Activated naive CD8-positive, alpha-beta T cell (primary cell): Measurements from ENCODE around the gene KCNC4.

Source experiments
- H3K27ac Mint-ChIP-seq: one replicate; pipeline ENCODE4 v1.8.0; 2021; ENCODE audit warnings: mixed read lengths
- H3K27me3 Mint-ChIP-seq: one replicate; pipeline ENCODE4 v1.8.0; 2021; ENCODE audit warnings: mixed read lengths
- H3K36me3 Mint-ChIP-seq: one replicate; pipeline ENCODE4 v1.8.0; 2021; ENCODE audit warnings: mixed read lengths
- H3K4me1 Mint-ChIP-seq: one replicate; pipeline ENCODE4 v1.8.0; 2021; ENCODE audit warnings: low read depth, mixed read lengths
- H3K4me3 Mint-ChIP-seq: one replicate; pipeline ENCODE4 v1.8.0; 2021; ENCODE audit warnings: mild to moderate bottlenecking, mixed read lengths
- H3K9me3 Mint-ChIP-seq: one replicate; pipeline ENCODE4 v1.8.0; 2021; ENCODE audit warnings: low read depth, mixed read lengths

KCNC4 gene

DNA sequence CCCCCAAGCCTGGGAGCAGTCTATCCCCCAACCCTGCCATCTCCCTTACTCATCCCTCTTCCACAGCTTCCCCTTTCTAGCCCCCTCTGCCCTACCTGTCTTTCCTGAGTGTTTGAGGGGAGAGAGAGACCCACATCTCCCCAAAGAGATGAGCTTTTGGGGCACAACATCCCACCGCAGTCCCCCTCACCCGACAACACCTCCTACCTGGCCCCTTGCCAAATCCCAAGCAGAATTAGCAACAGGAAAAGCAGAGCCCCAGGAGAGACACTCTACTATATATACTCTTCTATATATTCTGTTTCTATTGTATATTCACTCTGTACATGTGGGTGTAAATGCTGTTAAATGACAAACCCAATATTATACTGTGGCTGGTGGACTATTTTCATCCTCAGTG is 9.9 kb upstream of the KCNC4 start:
- no peaks in the 10 kb centered on the region for H3K36me3 Mint-ChIP-seq
- H3K4me1 Mint-ChIP-seq: peaks cover 15% of the 10 kb centered on the region
- no peaks in the 10 kb centered on the region for H3K9me3 Mint-ChIP-seq
- H3K27me3 Mint-ChIP-seq: no peaks in the 10 kb centered on the region
- H3K4me3 Mint-ChIP-seq: no peak overlapping the region
- H3K27ac Mint-ChIP-seq: no peak overlapping the region

DNA sequence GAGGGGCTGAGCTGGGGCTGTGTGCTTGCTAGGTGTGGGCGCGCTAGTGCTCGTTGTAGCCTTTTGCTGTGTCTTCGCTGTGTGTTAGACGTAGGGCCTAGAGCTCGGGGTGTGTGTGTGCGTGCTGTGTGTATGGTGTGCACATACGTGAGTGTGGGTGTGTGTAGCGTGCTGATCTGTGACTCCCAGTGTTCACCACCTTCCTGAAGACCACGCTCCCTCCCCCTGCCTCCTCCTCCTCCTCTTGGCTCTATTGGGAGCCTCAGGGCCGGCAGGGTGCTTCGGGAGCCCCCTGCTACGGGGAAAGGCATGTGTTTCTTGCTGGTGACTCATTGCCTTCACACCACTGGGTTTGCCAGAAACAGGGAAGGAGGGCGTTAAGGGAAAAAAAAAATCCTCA is 9.4 kb upstream of the KCNC4 start:
- H3K36me3 Mint-ChIP-seq: no peaks in the 10 kb centered on the region
- H3K27ac Mint-ChIP-seq: no peak overlapping the region
- no peaks in the 10 kb centered on the region for H3K27me3 Mint-ChIP-seq
- H3K4me1 Mint-ChIP-seq: peaks cover 15% of the 10 kb centered on the region
- no peak overlapping the region for H3K4me3 Mint-ChIP-seq
- H3K9me3 Mint-ChIP-seq: no peaks in the 10 kb centered on the region

DNA sequence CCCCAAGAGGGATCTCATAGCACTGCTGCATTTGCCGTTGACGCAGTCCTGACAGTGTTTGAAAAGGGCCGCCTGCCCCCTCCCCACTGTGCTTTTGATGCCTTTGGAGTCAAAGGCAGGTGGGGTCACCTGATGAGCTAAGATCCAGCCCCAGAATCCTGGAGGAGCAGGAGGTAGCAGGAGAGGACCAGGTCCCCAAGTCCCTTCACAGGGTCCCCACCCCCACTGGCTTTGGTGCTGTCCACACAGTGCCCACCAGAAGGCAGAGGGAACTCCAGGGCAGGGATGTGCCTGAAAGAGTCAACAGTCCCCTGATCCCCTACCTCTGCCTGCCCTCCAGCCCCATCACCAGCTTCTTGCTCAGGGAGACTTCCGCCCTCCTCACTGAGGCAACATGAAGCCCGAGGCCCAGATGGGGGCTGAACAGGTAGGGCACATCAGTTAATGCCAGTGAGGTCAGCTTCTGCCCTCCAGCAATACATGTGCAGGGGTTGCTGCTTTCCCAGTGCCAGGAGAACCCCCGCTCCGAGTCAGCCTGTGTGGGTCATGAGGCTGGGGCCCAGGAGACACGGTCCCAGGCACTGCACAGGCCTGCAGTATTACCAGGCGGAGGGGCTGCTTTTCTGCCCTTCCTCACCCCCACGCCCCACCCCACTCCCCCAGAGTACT is 8.8 kb upstream of the KCNC4 start:
- Mint-ChIP-seq H3K27me3 (no peaks in the 10 kb centered on the region), H3K36me3 (no peaks in the 10 kb centered on the region), H3K9me3 (no peaks in the 10 kb centered on the region), H3K4me1 (peaks cover 15% of the 10 kb centered on the region), H3K27ac (no peak overlapping the region), H3K4me3 (no peak overlapping the region)

DNA sequence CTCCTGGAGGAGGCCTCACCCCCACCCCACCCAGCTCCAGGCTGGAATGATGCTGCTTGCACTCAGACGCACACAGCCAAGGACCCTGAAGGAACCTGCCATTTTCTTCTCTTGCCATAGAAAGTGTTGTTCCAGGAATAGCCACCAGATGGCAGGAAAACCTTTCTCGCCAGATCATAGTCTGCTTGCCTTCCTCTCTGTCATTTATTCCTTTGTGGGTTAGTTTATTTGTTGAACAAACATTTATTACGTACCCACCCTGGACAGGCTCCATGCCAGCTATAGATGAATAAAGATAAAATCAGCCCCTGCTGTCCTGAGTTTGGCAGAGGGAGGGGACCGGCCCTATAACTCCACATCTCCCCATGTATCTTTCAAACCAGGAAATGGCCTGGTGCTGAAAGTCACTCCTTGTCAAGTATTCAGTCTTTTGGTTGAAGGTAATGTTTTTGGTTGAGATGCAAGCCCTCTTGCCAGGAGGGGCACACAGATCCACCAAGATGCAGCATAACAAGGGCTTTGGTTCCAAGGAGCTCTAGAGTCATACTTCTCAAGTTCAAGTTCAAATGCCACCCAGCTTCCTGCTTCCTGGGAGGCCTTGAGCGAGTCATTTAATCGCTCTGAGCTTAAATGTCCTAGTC is 7.0 kb upstream of the KCNC4 start:
- Mint-ChIP-seq H3K9me3 (no peaks in the 10 kb centered on the region), H3K4me3 (no peak overlapping the region), H3K27me3 (no peaks in the 10 kb centered on the region), H3K27ac (peak overlapping the region; percentile 84), H3K4me1 (peaks cover 27% of the 10 kb centered on the region), H3K36me3 (no peaks in the 10 kb centered on the region)

DNA sequence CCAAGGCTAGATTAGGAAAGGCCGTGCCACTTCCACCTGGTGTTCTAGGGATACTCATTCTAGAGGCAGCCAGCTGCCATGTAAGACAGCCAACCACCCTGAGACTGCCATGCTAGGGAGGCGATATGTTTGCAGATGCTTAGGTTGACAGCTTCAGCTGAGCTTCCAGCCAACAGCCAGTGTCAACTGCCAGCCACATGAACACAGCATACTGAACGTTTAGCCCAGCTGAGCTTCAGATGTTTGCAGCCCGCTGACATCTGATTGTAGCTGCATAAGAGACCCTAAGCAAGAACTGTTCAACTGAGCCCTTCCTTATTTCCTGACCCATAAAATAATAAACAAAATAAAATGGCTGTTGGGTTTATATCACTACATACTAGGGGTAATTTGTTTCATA is 5.0 kb upstream of the KCNC4 start:
- no peaks in the 10 kb centered on the region for H3K9me3 Mint-ChIP-seq
- no peak overlapping the region for H3K27ac Mint-ChIP-seq
- peaks cover 44% of the 10 kb centered on the region for H3K4me1 Mint-ChIP-seq
- H3K27me3 Mint-ChIP-seq: no peaks in the 10 kb centered on the region
- no peak overlapping the region for H3K4me3 Mint-ChIP-seq
- no peaks in the 10 kb centered on the region for H3K36me3 Mint-ChIP-seq

DNA sequence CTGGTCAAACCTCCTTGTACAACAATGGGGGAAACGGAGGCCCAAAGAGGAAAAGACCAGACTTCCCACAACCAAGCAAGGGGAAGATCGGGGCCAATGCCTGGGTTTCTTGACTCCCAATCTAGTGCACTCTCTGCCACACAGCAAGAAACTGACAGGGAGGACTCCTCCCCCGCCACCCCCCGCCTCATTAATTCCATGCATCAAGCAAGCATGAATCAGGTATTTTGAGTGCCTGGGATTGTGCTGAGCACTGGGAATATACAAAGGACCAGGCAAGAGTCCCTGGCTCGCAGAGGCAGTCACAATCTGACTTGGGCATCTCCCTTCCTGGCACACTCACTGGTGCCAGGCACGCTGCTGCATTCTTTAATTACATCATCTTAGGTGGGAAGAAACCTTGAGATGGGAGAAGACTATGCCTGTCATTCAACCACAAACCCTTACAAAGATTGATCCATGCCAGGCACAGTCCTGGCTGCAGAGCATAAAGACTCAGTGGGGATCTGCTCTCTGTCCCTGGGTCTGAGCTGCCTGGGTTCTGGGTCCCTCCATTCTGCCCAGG is 4.4 kb upstream of the KCNC4 start:
- Mint-ChIP-seq H3K36me3 (no peaks in the 10 kb centered on the region), H3K27me3 (no peaks in the 10 kb centered on the region), H3K4me1 (peaks cover 44% of the 10 kb centered on the region), H3K27ac (no peak overlapping the region), H3K9me3 (no peaks in the 10 kb centered on the region), H3K4me3 (no peak overlapping the region)

DNA sequence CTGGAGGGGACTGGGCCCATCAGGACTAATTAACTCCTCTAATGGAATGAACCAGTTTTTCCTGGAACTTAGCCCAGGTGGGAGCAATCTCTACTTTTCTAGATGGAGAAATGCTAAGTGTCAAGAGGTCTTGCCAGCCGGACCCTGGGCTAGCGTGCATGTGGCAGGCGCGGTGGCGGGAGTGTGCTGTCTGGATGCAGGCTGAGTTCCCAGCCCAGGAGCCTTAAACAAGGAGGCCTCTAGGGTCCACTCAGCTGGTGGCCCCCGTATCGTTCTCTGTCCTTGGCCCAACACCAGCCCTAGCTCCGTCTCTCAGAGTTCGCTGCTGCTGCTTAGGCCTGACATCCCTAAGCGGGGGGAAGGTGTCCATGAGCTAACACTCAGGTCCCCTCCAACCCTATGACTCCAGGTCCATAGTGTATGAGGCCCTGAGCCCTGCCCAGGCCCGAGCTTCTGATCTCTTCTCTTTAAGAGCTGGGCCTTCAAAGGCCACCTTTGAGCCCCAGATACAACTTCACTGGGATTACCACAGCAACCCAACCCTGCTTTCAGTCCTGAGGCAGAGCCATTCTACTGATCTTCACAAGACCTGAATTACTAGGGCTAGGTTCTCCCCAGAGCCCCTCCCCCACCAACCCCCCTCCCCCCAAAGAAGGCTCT is 3.7 kb upstream of the KCNC4 start:
- H3K27ac Mint-ChIP-seq: no peak overlapping the region
- H3K4me3 Mint-ChIP-seq: no peak overlapping the region
- H3K36me3 Mint-ChIP-seq: no peaks in the 10 kb centered on the region
- no peaks in the 10 kb centered on the region for H3K27me3 Mint-ChIP-seq
- H3K4me1 Mint-ChIP-seq: peaks cover 44% of the 10 kb centered on the region
- H3K9me3 Mint-ChIP-seq: no peaks in the 10 kb centered on the region

DNA sequence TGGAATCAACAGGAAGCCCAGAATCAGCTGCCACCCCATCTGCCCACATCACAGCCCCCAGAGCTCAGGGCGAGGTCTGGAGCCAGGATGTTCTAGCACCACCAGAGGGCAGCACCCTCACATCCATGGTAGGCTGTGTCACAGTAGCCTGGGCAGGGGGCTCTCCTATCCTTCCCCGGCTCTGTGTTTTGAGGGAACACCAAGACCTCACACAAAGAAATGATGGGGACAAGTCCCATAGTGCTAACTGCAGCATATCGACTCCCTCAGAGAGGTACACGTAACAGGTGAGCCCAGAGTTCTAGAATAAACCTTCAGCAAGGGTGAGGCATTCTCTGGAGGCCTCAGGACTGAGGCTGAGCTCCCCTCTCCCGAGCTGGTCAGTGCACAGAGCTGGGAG is 2.3 kb upstream of the KCNC4 start:
- Mint-ChIP-seq H3K27me3 (no peaks in the 10 kb centered on the region), H3K36me3 (no peaks in the 10 kb centered on the region), H3K9me3 (no peaks in the 10 kb centered on the region), H3K4me1 (peaks cover 50% of the 10 kb centered on the region), H3K27ac (peak overlapping the region; percentile 76), H3K4me3 (no peak overlapping the region)

DNA sequence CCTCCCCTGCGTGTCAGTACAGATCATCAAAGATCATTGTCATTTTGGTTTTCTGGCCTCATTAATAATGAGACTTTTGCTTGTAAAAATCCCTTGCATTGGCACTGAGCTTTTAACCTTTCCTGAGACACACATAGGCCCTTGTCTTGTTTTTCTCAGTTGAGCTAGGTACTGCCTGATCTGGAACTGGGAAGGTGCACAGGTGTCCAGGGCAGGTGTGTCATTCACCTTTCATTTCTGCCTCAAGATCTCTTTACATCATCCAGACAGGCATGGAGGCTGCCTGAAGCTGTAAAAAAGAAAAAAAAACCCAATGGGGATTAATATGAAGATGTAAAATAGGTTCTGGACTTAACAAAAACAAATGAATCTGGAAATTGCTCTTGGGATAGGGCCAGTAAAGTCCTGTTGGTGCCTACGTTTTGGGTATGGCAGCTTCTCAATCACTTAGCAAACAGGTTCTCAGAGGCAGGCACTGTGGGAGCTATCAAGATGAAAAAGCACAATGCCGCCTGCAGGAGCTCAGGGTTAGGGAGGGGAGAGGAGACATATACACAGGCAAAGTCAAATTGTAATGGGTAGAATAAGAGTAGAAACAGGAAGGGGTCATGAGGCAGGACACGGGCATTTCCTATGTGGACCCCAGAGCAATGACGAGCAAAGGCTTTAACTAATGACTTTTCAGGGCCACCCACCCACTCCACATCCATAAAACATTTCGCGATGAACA is 1.0 kb upstream of the KCNC4 start:
- H3K27me3 Mint-ChIP-seq: no peaks in the 10 kb centered on the region
- peaks cover 50% of the 10 kb centered on the region for H3K4me1 Mint-ChIP-seq
- no peaks in the 10 kb centered on the region for H3K9me3 Mint-ChIP-seq
- peak overlapping the region; percentile 86 for H3K4me3 Mint-ChIP-seq
- H3K36me3 Mint-ChIP-seq: no peaks in the 10 kb centered on the region
- H3K27ac Mint-ChIP-seq: peak overlapping the region; percentile 42

DNA sequence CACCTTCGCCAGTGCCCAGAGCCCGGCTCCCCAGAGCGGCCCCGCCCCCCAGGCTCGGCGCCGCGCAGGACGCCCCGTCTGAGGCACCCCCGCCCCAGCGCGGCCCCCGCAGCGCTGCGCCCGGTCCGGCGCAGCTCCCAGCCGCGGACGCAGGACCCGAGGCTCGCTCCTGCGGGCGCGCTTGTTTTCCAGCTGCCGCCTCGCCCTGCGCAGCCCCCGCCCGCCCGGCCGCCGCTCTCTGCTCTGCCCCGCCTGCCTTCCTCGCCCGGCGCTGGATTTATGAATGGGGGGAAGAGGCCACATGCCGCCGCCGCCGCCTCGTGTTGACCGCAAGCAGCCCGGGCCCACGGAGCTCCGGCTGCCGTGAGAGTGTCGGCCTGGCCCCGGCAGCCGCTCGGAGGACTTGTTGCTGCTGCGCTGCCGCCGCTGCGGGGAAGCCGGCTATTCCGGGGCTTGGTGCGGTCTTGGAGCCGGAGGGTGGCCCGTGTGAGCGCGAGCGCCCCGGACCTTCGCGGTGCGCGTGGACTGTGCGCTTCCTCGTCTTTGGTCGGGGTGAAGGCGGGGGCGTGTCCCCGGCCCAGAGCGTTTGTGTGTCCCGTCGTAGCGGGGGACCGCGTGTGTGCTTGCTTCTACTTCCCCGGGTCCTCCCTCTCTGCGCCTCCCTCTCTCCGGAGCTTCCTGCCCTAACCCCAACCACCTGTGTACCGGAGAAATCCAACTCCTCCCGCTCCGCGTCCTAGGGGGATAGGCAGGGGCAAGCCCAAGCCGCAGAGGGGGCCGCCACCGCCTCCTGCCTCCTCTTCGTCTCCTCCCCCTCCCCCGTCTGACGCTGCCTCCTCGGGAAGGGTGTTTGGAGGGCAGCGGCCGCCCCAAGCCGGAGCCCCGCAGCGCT is 736 bp downstream of the KCNC4 start:
- peak overlapping the region; percentile 70 for H3K27ac Mint-ChIP-seq
- H3K36me3 Mint-ChIP-seq: no peaks in the 10 kb centered on the region
- H3K4me3 Mint-ChIP-seq: peak overlapping the region; percentile 86
- H3K27me3 Mint-ChIP-seq: no peaks in the 10 kb centered on the region
- H3K4me1 Mint-ChIP-seq: peaks cover 53% of the 10 kb centered on the region
- H3K9me3 Mint-ChIP-seq: no peaks in the 10 kb centered on the region

DNA sequence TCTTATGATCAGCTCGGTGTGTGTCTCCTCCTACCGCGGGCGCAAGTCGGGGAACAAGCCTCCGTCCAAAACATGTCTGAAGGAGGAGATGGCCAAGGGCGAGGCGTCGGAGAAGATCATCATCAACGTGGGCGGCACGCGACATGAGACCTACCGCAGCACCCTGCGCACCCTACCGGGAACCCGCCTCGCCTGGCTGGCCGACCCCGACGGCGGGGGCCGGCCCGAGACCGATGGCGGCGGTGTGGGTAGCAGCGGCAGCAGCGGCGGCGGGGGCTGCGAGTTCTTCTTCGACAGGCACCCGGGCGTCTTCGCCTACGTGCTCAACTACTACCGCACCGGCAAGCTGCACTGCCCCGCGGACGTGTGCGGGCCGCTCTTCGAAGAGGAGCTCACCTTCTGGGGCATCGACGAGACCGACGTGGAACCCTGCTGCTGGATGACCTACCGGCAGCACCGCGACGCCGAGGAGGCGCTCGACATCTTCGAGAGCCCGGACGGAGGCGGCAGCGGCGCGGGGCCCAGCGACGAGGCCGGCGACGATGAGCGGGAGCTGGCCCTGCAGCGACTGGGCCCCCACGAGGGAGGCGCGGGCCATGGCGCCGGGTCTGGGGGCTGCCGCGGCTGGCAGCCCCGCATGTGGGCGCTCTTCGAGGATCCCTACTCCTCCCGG is 1.5 kb downstream of the KCNC4 start:
- no peaks in the 10 kb centered on the region for H3K27me3 Mint-ChIP-seq
- peak overlapping the region; percentile 86 for H3K4me3 Mint-ChIP-seq
- peaks cover 55% of the 10 kb centered on the region for H3K4me1 Mint-ChIP-seq
- no peaks in the 10 kb centered on the region for H3K36me3 Mint-ChIP-seq
- H3K9me3 Mint-ChIP-seq: no peaks in the 10 kb centered on the region
- H3K27ac Mint-ChIP-seq: peak overlapping the region; percentile 70

DNA sequence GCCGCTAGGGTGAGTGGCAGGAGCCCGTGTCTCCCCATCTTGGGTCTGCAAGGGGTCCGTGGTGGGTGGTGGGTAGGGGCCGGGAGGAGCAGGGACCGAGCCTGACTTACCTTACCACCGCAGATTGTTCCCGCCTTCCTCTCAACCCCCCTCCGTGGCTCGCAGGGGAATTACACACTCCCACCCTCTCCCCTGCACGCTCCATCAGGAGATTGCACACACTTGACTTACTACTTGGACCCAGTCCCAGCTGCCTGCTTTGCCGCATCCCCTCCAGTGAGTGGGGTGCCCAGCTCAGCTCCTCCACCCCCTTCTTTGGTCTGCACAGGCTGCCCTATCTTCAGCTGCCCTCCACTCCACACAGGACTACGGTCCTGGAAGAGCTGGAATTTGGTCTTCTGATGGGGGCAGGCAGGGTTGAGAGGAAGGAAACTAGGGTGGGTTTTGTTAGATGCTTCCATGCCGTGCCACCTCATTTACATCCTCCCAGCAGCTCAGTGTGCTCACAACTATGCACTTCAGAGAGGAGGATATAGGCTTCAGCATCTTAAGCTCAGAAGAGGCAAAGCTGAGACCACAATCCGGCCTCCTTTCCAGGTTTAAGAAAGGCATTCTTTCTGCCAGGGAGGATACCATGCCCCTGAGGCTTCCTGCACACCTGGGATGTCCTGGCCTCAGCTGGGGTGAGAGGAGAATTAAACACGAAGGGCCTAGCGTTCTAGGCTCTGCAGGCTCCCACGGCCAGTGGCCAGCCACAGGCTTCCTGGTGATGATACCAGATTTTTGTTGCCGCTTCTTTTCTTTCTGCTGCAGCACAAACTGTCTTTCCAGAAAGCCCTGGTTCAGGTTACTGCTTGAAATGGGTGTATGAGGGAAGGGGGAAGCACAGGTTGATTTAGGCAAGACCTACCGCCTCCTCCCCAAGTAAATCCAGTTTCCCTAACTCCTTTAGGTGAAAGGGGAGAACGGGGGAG is 2.3 kb downstream of the KCNC4 start:
- Mint-ChIP-seq H3K36me3 (no peaks in the 10 kb centered on the region), H3K27me3 (no peaks in the 10 kb centered on the region), H3K4me3 (peak overlapping the region; percentile 87), H3K4me1 (peaks cover 54% of the 10 kb centered on the region), H3K9me3 (no peaks in the 10 kb centered on the region), H3K27ac (peak overlapping the region; percentile 73)

DNA sequence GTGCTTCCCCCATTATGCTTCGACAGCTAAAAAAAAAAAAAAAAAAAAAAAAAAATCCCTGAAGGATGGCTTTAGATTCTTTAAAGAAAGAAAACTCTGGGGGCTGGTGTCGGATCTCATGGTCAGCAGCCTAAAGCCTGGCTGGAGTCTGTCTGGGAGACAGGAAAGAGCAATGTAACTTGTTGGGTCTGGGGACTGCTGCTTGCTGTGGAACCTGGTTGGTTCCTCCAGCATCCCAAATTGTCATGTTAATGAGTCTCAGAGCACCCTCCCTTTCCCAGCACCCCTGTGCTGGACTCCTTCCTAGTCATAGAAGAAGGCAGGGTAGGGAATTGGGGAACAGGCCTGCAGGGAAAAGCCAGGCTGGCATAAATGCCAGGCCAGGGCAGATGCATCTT is 3.0 kb downstream of the KCNC4 start:
- no peak overlapping the region for H3K27ac Mint-ChIP-seq
- no peaks in the 10 kb centered on the region for H3K36me3 Mint-ChIP-seq
- peak overlapping the region; percentile 52 for H3K4me3 Mint-ChIP-seq
- H3K27me3 Mint-ChIP-seq: no peaks in the 10 kb centered on the region
- peaks cover 49% of the 10 kb centered on the region for H3K4me1 Mint-ChIP-seq
- H3K9me3 Mint-ChIP-seq: no peaks in the 10 kb centered on the region
